H9 (cell line): Measurements from ENCODE around the gene MT1X. TPM values are rescaled to one million over a fixed set of nuclear protein-coding genes. Genes with fewer than 3 reads are reported as not detected.

Experiments used
- DNase-seq: peaks from one replicate; pipeline ENCODE4 v3.0.0-alpha.2; 2017
- H2AFZ ChIP-seq: one replicate; pipeline ENCODE4 v1.6.1; 2013; ENCODE audit warnings: mild to moderate bottlenecking, low read length, control low read depth, moderate library complexity
- H2AK5ac ChIP-seq: 2 replicates; pipeline ENCODE4 v1.6.1; 2013; ENCODE audit warnings: low read length, control low read depth, mixed read lengths; ENCODE audit not compliant: insufficient read length
- H2BK120ac ChIP-seq: one replicate; pipeline ENCODE4 v1.6.1; 2013; ENCODE audit warnings: low read depth, mild to moderate bottlenecking, low read length, control low read depth, inconsistent platforms; ENCODE audit not compliant: poor library complexity, severe bottlenecking
- H2BK12ac ChIP-seq: 2 replicates; pipeline ENCODE4 v1.6.1; 2013; ENCODE audit warnings: low read length, control low read depth, mixed read lengths, low read depth; ENCODE audit not compliant: insufficient read length
- H2BK15ac ChIP-seq: 2 replicates; pipeline ENCODE4 v1.6.1; 2013; ENCODE audit warnings: low read depth, low read length, control low read depth
- H2BK20ac ChIP-seq: one replicate; pipeline ENCODE4 v1.6.1; 2013; ENCODE audit warnings: low read depth, mild to moderate bottlenecking, low read length, control low read depth, inconsistent platforms; ENCODE audit not compliant: poor library complexity, severe bottlenecking
- H2BK5ac ChIP-seq: 2 replicates; pipeline ENCODE4 v1.6.1; 2013; ENCODE audit warnings: low read length, control low read depth, mixed read lengths; ENCODE audit not compliant: insufficient read length
- H3K14ac ChIP-seq: 2 replicates; pipeline ENCODE4 v1.6.1; 2013; ENCODE audit warnings: low read length, control low read depth; ENCODE audit not compliant: insufficient read depth
- H3K18ac ChIP-seq: 2 replicates; pipeline ENCODE4 v1.6.1; 2013; ENCODE audit warnings: low read depth, mild to moderate bottlenecking, mixed read lengths, low read length, control low read depth; ENCODE audit not compliant: insufficient read length
- H3K23ac ChIP-seq: 2 replicates; pipeline ENCODE4 v1.6.1; 2013; ENCODE audit warnings: low read length, control low read depth, mixed read lengths, low read depth; ENCODE audit not compliant: insufficient read length
- H3K23me2 ChIP-seq: 2 replicates; pipeline ENCODE4 v1.6.1; 2013; ENCODE audit warnings: low read depth, mild to moderate bottlenecking, mixed read lengths, low read length, control low read depth; ENCODE audit not compliant: insufficient read length, poor library complexity, severe bottlenecking
- H3K27ac ChIP-seq: 2 replicates; pipeline ENCODE4 v1.5.1; 2013; ENCODE audit warnings: low read length, control low read depth, mixed read lengths, low read depth; ENCODE audit not compliant: insufficient read length
- H3K27me3 ChIP-seq: 2 replicates; pipeline ENCODE4 v1.6.1; 2013; ENCODE audit warnings: low read length, control low read depth, inconsistent platforms; ENCODE audit not compliant: insufficient read depth
- H3K4ac ChIP-seq: 2 replicates; pipeline ENCODE4 v1.6.1; 2013; ENCODE audit warnings: low read depth, mild to moderate bottlenecking, control low read depth, inconsistent platforms, low read length, moderate library complexity
- H3K4me1 ChIP-seq: 2 replicates; pipeline ENCODE4 v1.6.1; 2013; ENCODE audit warnings: low read length, control low read depth, inconsistent platforms; ENCODE audit not compliant: insufficient read depth
- H3K4me2 ChIP-seq: 2 replicates; pipeline ENCODE4 v1.6.1; 2013; ENCODE audit warnings: low read length, control low read depth, mixed read lengths; ENCODE audit not compliant: insufficient read length, insufficient read depth
- H3K56ac ChIP-seq: 2 replicates; pipeline ENCODE4 v1.6.1; 2013; ENCODE audit warnings: low read depth, mild to moderate bottlenecking, mixed read lengths, low read length, control low read depth; ENCODE audit not compliant: insufficient read length
- H3K79me1 ChIP-seq: 2 replicates; pipeline ENCODE4 v1.6.1; 2013; ENCODE audit warnings: low read depth, mild to moderate bottlenecking, moderate library complexity, low read length, control low read depth, inconsistent platforms; ENCODE audit not compliant: insufficient read depth, poor library complexity, severe bottlenecking
- H3K79me2 ChIP-seq: 2 replicates; pipeline ENCODE4 v1.6.1; 2013; ENCODE audit warnings: low read length, control low read depth, inconsistent platforms; ENCODE audit not compliant: insufficient read depth
- H3K9ac ChIP-seq: 2 replicates; pipeline ENCODE4 v1.6.1; 2013; ENCODE audit warnings: low read length, control low read depth, mixed read lengths; ENCODE audit not compliant: insufficient read length; ENCODE audit errors: extremely low read depth
- H3K9me3 ChIP-seq: one replicate; pipeline ENCODE4 v1.6.1; 2013; ENCODE audit warnings: low read depth, low read length, inconsistent platforms; ENCODE audit not compliant: control insufficient read depth
- H3T11ph ChIP-seq: one replicate; pipeline ENCODE4 v1.6.1; 2013; ENCODE audit warnings: mild to moderate bottlenecking, low read length, control low read depth, inconsistent platforms
- H4K20me1 ChIP-seq: one replicate; pipeline ENCODE4 v1.6.1; 2013; ENCODE audit not compliant: control insufficient read depth, insufficient read length, insufficient read depth
- H4K5ac ChIP-seq: 2 replicates; pipeline ENCODE4 v1.6.1; 2013; ENCODE audit warnings: low read depth, mild to moderate bottlenecking, mixed read lengths, low read length, control low read depth; ENCODE audit not compliant: insufficient read length
- H4K8ac ChIP-seq: replicated peaks from 2 replicates; pipeline ENCODE4 v1.6.1; 2013; ENCODE audit warnings: low read length, control low read depth, mixed read lengths, low read depth; ENCODE audit not compliant: insufficient read length
- H4K91ac ChIP-seq: 2 replicates; pipeline ENCODE4 v1.6.1; 2013; ENCODE audit warnings: low read depth, mild to moderate bottlenecking, moderate library complexity, mixed read lengths, low read length, control low read depth; ENCODE audit not compliant: insufficient read length
- H3K27ac Mint-ChIP-seq, 3 experiments: 2 replicates in 2 of 3; 3 replicates in 1 of 3; pipeline ENCODE4 v1.8.0; 2020 to 2021; ENCODE audit warnings: mixed read lengths in 3 of 3, mild to moderate bottlenecking in 1 of 3, moderate library complexity in 1 of 3
- H3K27me3 Mint-ChIP-seq: 2 replicates; pipeline ENCODE4 v1.8.0; 2021; ENCODE audit warnings: low read depth, mild to moderate bottlenecking, moderate library complexity, mixed read lengths
- H3K36me3 Mint-ChIP-seq, 3 experiments: 2 replicates in 2 of 3; 3 replicates in 1 of 3; pipeline ENCODE4 v1.8.0; 2020 to 2021; ENCODE audit warnings: low read depth in 3 of 3, mixed read lengths in 3 of 3; ENCODE audit not compliant: insufficient read depth in 1 of 3
- H3K4me1 Mint-ChIP-seq, 2 experiments: 2 replicates each; pipeline ENCODE4 v1.8.0; 2020; ENCODE audit warnings: mixed read lengths in 2 of 2
- H3K4me3 Mint-ChIP-seq, 2 experiments: 2 replicates in 1 of 2; 3 replicates in 1 of 2; pipeline ENCODE4 v1.8.0; 2020 to 2021; ENCODE audit warnings: mild to moderate bottlenecking in 2 of 2, mixed read lengths in 2 of 2, moderate library complexity in 1 of 2
- H3K9me3 Mint-ChIP-seq, 2 experiments: 2 replicates in 1 of 2; 3 replicates in 1 of 2; pipeline ENCODE4 v1.8.0; 2020; ENCODE audit warnings: mild to moderate bottlenecking in 2 of 2, mixed read lengths in 2 of 2, moderate library complexity in 1 of 2
- CTCF ChIP-seq: fragments of 200-600 bp; sonication (generic); conservative IDR thresholded peaks from 3 replicates; pipeline ENCODE4 v1.8.0; 2021; ENCODE audit warnings: antibody characterized with exemption, mild to moderate bottlenecking
- WGBS: extraction: QIAGEN DNeasy Blood & Tissue Kit; methylation state at CpG from one replicate; pipeline ENCODE4 v1.1.7; 2013; ENCODE audit warnings: missing lambda C conversion rate, low lambda C conversion rate, mixed read lengths; ENCODE audit not compliant: insufficient read length; ENCODE audit errors: extremely low coverage; 5-methylcytosine and 5-hydroxymethylcytosine counted together
- total RNA-seq: library from RNA; stranded (reverse); gene quantifications from 2 replicates; pipeline ENCODE4 v1.2.1, GENCODE V29; 2021

MT1X gene
- total RNA-seq, 1 experiment from 2014 or later: 32.1 TPM

- no peak for TF ChIP-seq CTCF
- Histone ChIP-seq H3K18ac (no peak overlapping the region), H4K20me1 (no peaks in the 10 kb centered on the region), H3K4ac (no peak overlapping the region), H3K23ac (no peak overlapping the region), H3K79me2 (peaks cover 42% of the 10 kb centered on the region; the same call in 1 of the 2 replicates), H2BK5ac (no peak overlapping the region), H3K4me1 (no peaks in the 10 kb centered on the region; the same call in 1 of the 2 replicates), H2AK5ac (no peak overlapping the region), H3K79me1 (peaks cover 24% of the 10 kb centered on the region), H3K4me2 (no peak overlapping the region), H4K91ac (no peak overlapping the region), H2BK12ac (no peak overlapping the region), H3K14ac (no peak overlapping the region), H3T11ph (no peak overlapping the region), H4K5ac (no peak overlapping the region), H3K56ac (no peak overlapping the region), H4K8ac (no peak overlapping the region), H3K23me2 (peaks cover 11% of the 10 kb centered on the region), H3K9ac (no peak overlapping the region), H3K9me3 (no peaks in the 10 kb centered on the region), H2BK120ac (no peak overlapping the region), H2AFZ (no peak overlapping the region), H2BK20ac (no peak overlapping the region), H2BK15ac (no peak overlapping the region), H3K27ac (no peak overlapping the region), H3K27me3 (no peaks in the 10 kb centered on the region)
- Mint-ChIP-seq H3K9me3 (peaks cover 0 to under 1% of the 10 kb centered on the region in 2 experiments; a peak in 1 of 5 replicates), H3K4me3 (no peak overlapping the region), H3K27ac (no peak overlapping the region), H3K4me1 (peaks cover 15 to 17% of the 10 kb centered on the region in 2 experiments), H3K36me3 (peaks cover 5 to 8% (median 7%) of the 10 kb centered on the region in 3 experiments; a peak in 6 of 7 replicates), H3K27me3 (no peaks in the 10 kb centered on the region)
- DNase-seq: no peak
- no CpG with 5 or more reads among the region's 2 CpGs for WGBS
Measured at GRCh38 chr16:56732366-56732765, 50.1 kb downstream of the MT1X start.
